Retinal pigment epithelial cell (primary cell): ENCODE data around the gene OPRL1.
A peak's percentile ranks its signal among the peaks of the same experiment; 100 is the strongest.

Experiments
- DNase-seq: peaks from one replicate; pipeline ENCODE4 v3.0.0-alpha.2; 2010; ENCODE audit warnings: low read depth
- H3K4me3 ChIP-seq: 2 replicates; pipeline ENCODE4 v1.5.1; 2011; ENCODE audit warnings: mild to moderate bottlenecking, low read length, control low read depth, moderate library complexity
- TF ChIP-seq, protein P1 (sequence below): conservative IDR thresholded peaks from 2 replicates; pipeline ENCODE4 v1.5.1; 2011; ENCODE audit warnings: low read depth, low read length, control low read depth, inconsistent platforms

The OPRL1 gene

GRCh38 chr20:64080013-64080812 is at the start of gene OPRL1:
TSS of gene OPRL1 (plus strand) at chr20:64080082. CDS start at chr20:64092721, 12,639 bp downstream.
- DNase-seq: no peak
- peak within 1 kb of the TSS; percentile 57 for H3K4me3 ChIP-seq
- TF ChIP-seq, protein P1, sequence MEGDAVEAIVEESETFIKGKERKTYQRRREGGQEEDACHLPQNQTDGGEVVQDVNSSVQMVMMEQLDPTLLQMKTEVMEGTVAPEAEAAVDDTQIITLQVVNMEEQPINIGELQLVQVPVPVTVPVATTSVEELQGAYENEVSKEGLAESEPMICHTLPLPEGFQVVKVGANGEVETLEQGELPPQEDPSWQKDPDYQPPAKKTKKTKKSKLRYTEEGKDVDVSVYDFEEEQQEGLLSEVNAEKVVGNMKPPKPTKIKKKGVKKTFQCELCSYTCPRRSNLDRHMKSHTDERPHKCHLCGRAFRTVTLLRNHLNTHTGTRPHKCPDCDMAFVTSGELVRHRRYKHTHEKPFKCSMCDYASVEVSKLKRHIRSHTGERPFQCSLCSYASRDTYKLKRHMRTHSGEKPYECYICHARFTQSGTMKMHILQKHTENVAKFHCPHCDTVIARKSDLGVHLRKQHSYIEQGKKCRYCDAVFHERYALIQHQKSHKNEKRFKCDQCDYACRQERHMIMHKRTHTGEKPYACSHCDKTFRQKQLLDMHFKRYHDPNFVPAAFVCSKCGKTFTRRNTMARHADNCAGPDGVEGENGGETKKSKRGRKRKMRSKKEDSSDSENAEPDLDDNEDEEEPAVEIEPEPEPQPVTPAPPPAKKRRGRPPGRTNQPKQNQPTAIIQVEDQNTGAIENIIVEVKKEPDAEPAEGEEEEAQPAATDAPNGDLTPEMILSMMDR: no peak

DNA sequence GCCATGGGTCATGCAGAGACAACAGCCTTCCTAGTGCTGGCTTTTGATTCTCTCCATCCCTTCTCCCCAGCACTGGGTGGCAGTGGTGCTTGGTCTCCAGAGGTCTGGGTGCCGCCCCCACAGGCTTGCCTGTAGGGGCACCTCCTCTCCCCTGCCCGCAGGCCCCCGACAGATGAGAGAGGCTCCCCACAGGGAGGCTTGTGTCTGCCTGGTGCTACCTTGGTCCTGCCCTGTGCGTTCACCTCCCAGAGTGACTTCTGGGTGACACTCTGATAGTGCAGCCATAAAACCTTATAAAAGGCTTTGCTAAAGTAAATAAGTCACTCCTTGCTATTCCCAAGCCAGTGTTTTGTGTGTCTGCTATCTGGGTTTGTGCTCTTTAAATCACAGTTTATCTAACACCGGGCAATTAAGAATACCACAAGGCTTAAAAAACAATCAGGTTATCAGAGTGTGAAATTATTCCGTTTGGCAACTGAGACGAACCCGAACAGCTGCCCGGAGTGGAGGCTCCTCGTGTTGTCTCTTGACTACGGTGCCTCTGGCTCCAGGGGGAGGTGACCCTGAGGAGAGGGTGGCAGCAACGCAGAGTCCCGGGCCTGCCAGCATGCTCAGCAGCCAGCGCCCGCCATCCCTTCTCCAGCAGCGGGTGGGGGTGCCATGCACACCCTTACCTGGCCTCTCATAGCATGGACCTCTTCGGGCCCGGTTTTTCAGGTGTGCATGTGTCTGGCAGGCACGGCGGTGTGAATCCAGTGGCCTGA is 49.3 kb upstream of the OPRL1 start:
- TF ChIP-seq, protein P1: no peak
- DNase-seq: no peak
- no peak overlapping the region for H3K4me3 ChIP-seq

DNA sequence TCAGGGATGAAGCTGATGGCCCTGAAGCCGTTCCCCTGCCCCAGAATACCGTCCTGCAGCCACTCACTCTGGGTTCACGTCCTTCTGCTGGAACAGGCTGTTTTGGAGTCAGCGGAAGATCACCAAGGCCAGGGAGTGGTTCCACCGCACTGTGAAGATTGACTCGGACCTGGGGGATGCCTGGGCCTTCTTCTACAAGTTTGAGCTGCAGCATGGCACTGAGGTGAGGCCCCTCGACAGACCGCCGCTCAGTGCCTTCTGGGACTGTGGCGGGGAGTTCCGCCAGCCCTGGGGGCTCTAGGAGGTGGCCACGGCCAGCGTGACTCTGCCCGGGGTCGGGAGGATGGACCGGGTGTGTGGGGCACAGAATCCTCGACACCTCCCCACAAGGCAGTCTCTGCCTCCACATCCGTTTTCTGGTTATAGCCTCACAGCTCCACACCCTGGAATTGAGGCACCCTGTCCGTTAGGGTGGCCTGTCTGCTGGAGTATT is 48.0 kb upstream of the OPRL1 start:
- TF ChIP-seq, protein P1: no peak
- no peak overlapping the region for H3K4me3 ChIP-seq
- DNase-seq: no peak

- no peak for DNase-seq
- TF ChIP-seq, protein P1: no peak
- H3K4me3 ChIP-seq: no peak overlapping the region
These were observed 46.9 kb upstream of the OPRL1 start for GRCh38 chr20:64032706-64033624.

DNA sequence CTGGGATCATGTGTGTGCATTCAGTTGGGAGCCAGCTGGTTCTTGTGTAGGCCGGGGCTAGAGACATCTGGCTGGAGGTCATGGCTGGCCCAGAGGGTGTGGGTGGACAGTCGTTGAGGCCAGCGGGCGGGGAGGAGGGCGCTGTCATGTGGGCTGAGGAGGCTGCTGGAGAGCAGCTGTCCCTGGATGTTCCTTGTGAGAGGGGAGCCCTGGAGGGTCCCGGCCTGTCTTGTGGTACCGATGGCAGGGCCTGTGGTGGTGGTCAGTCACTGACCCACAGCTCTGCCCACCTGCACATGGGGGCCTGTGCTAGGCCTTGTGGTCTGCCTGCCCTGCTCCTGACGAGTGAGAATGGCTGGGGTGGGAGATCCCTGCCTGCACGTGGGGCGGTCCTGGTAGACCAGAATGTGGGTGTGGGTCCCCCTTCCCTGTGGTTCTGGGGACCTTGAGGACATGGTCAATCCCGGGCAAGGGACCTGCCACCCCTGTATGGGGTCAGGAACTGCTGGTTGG is 45.8 kb upstream of the OPRL1 start:
- no peak for DNase-seq
- TF ChIP-seq, protein P1: no peak
- no peak overlapping the region for H3K4me3 ChIP-seq
